ENCODE data around the gene DOCK3.
A peak's percentile ranks its signal among the peaks of the same experiment; 100 is the strongest.
"Not testable (repeated sequence)": the region's sequence is repeated elsewhere in the genome, so short reads cannot be mapped to it uniquely, and the experiment has no call there.

DOCK3 gene

DNA sequence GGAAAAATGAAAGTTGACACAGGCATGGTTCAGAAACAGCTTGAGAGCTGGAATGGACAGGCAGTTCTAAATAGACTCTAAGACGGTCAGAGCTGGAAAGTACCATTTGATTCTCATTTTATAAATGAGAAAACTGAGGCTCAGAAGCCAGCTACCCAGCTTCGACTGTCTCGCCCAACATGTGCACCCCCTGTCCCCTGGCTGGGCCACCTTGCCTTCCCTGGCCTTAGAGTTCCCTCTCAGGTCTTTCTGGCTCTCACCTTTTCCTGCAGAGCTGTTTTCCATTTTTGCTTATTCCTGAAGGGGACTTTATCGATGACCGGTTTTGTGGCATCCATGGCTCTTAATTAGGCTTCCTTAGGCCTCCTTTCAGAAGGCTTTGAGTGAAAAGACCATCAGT lies 17.3 kb upstream of the DOCK3 start:
- H3K27ac Mint-ChIP-seq: no peak overlapping the region
- ATAC-seq: no peak
- no peaks in the 10 kb centered on the region for H3K36me3 Mint-ChIP-seq (ENCODE audit: low read depth)
- H3K4me1 Mint-ChIP-seq: peaks cover 27% of the 10 kb centered on the region
- no peak overlapping the region for H3K4me3 Mint-ChIP-seq
- DNase-seq: no peak
- H3K27me3 Mint-ChIP-seq: peaks cover 2% of the 10 kb centered on the region
- no peaks in the 10 kb centered on the region for H3K9me3 Mint-ChIP-seq

DNA sequence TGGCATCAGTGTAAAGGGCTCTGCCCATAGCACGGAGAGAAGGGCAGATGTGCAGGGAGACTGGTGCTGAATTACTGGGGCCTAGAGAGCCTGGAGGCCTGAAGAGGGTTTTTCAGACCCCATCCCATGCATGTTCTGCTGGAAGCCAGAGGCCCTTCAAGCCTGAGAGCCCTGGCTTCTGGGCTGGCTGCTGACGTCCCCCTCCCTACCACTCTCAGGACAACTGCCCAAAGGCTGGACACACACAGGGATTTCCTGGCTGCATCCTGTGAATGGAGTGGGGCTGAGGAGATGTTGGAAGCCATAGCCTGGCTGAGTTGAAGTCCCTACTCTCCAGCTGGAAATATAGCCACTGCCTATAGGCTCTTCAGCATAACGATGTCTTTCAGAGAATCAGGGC lies 16.9 kb upstream of the DOCK3 start:
- Mint-ChIP-seq H3K4me3 (no peak overlapping the region), H3K27me3 (peaks cover 2% of the 10 kb centered on the region), H3K4me1 (peaks cover 26% of the 10 kb centered on the region), H3K27ac (no peak overlapping the region), H3K36me3 (ENCODE audit: low read depth) (no peaks in the 10 kb centered on the region), H3K9me3 (no peaks in the 10 kb centered on the region)
- DNase-seq: no peak
- no peak for ATAC-seq

DNA sequence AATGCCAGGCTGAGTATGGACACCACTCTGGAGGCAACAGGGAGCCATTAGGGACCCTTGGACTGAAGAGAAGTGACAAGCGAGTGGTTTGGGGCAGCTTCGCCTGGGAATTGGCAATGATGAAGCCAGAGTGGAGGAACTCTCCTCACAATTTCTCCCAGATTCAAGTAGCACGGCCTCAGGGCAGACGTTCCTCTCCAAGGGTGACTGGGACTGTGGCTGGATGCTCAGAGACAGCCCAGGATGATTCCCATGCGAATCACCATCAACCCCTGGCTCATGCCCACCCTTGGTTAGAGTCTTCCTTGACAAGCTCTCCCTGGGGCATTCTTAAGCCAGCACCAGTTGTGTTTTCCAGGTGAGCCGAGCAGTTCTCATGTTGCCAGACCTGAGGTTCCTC lies 16.3 kb upstream of the DOCK3 start:
- Mint-ChIP-seq H3K9me3 (no peaks in the 10 kb centered on the region), H3K27me3 (peaks cover 2% of the 10 kb centered on the region), H3K4me1 (peaks cover 23% of the 10 kb centered on the region), H3K27ac (no peak overlapping the region), H3K4me3 (no peak overlapping the region), H3K36me3 (ENCODE audit: low read depth) (no peaks in the 10 kb centered on the region)
- DNase-seq: no peak
- ATAC-seq: no peak

DNA sequence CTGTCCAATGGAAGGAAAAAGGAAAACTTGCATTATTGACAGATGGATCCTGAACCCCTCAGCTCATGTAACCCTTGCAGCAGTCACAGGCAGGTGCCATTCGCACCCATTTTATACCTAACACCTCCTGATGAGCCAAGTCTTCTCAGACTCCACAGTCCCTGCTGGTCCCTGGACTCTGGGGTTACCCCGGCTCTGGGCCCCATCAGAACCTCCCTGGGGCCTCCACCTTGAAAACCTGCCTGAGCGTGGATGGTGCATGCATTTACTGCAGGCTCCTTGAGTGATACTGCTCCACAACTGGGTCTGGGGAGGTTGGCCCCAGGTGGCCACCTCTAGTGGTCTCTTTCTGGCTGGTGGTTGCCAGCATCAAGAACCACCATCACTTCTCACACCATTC lies 15.9 kb upstream of the DOCK3 start:
- Mint-ChIP-seq H3K4me3 (no peak overlapping the region), H3K27ac (no peak overlapping the region), H3K4me1 (peaks cover 19% of the 10 kb centered on the region), H3K9me3 (no peaks in the 10 kb centered on the region), H3K27me3 (peaks cover 2% of the 10 kb centered on the region), H3K36me3 (ENCODE audit: low read depth) (no peaks in the 10 kb centered on the region)
- no peak for ATAC-seq
- DNase-seq: no peak

DNA sequence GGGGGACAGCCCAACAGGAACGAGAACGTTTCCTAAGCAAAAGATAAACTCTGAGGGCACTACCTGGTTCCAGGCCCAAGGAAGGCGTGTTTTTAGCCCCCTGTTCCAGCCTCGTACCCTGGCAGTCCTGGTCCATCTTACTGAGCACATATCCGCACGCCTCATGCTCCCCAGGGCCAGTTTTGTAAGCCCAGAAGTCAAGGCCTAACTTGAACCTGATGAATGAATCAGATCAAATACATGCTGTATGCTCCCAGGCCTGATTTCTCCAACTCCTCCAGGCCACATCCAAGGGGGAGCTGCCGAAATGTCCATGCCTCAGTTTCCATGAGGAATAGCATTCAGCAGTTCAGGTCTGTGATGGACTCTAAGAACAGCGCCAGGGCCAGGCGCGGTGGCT lies 14.3 kb upstream of the DOCK3 start:
- H3K4me1 Mint-ChIP-seq: peaks cover 10% of the 10 kb centered on the region
- ATAC-seq: no peak
- H3K27me3 Mint-ChIP-seq: peaks cover 2% of the 10 kb centered on the region
- H3K4me3 Mint-ChIP-seq: no peak overlapping the region
- DNase-seq: no peak
- H3K27ac Mint-ChIP-seq: no peak overlapping the region
- H3K36me3 Mint-ChIP-seq (ENCODE audit: low read depth): no peaks in the 10 kb centered on the region
- no peaks in the 10 kb centered on the region for H3K9me3 Mint-ChIP-seq

DNA sequence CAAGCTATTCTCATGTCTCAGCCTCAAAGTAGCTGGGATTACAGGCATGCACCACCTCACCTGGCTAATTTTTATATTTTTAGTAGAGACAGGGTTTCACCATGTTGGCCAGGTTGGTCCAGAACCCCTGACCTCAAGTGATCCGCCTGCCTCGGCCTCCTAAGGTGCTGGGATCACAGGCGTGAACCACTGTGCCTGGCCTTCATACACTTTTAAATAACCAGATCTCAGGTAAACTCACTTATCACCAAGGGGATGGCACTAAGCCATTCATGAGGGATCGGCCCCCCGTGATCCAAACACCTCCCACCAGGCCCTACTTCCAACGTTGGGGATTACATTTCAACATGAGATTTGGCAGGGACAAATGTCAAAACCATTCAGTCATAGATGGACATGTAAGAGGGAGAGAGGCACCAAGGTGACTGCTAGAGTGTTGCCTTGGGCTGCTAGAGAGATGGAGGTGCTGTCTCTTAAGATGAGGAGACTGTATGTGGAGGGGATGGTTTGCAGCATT lies 13.3 kb upstream of the DOCK3 start:
- ATAC-seq (no peak), DNase-seq (no peak)
- Mint-ChIP-seq H3K27me3 (peaks cover 2% of the 10 kb centered on the region), H3K4me1 (peaks cover 13% of the 10 kb centered on the region), H3K4me3 (no peak overlapping the region), H3K36me3 (ENCODE audit: low read depth) (no peaks in the 10 kb centered on the region), H3K9me3 (no peaks in the 10 kb centered on the region), H3K27ac (no peak overlapping the region)

DNA sequence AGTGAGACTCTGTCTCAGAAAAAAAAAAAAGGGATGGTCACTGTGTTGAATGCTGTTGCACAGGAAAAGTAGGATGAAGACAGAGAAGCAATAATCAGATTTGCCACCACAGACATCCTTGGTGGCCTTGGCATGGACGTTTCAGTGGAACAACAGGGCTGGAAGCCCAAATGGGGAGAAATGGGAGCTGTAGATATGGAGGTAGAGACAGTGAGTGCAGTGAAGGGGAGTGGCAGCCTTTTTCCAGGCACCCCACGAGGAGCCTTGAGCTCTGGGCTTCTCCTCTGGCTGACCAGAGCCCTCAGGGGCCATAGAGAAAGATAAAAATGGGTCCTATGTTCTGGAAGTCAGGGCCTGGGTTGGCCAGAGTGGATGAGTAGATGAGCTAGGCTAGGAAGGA lies 12.3 kb upstream of the DOCK3 start:
- Mint-ChIP-seq H3K4me1 (peaks cover 24% of the 10 kb centered on the region), H3K27ac (no peak overlapping the region), H3K36me3 (ENCODE audit: low read depth) (no peaks in the 10 kb centered on the region), H3K9me3 (no peaks in the 10 kb centered on the region), H3K4me3 (no peak overlapping the region), H3K27me3 (peaks cover 2% of the 10 kb centered on the region)
- ATAC-seq: no peak
- no peak for DNase-seq

DNA sequence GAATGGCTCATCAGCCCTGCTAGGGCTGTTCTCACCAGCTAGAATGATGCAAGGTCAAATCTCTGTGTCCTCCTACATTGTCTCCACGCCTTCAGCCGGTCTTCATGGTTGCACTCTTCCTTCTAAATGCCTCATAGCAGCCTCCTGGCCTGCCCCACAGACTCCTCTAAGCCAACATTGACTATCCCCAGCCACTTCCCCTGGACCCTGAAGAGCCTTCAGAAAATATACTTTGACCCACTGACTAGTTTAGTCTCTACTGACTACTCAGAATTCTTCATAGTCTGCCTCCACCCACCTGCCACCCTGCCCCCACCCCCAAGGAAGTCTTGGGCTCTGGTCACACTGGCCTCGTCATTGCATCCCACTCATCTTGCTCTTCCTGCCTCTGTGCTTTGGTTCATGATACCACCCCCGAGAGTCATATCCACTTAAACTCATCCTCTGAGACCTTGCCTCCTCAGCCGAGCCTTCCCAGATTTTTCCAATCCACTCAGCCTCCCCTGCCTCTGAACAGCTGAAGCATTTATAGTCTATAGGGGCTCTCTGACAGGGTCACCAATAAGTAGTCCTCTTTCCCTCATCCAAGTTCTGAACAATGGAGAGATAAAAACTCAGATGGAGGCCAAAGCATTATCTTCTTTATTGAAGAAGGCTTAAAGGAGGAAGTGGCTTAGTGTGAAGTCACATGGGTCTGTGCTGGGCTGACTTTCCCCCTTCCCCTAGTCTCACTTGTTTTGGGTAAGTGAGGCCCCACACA lies 9.5 kb upstream of the DOCK3 start:
- H3K36me3 Mint-ChIP-seq (ENCODE audit: low read depth): no peaks in the 10 kb centered on the region
- ATAC-seq (peak; percentile 55), DNase-seq (peak; percentile 36)
- no peak overlapping the region for H3K4me3 Mint-ChIP-seq
- peaks cover 2% of the 10 kb centered on the region for H3K27me3 Mint-ChIP-seq
- peaks cover 26% of the 10 kb centered on the region for H3K4me1 Mint-ChIP-seq
- H3K27ac Mint-ChIP-seq: peak overlapping the region; percentile 53
- H3K9me3 Mint-ChIP-seq: no peaks in the 10 kb centered on the region

DNA sequence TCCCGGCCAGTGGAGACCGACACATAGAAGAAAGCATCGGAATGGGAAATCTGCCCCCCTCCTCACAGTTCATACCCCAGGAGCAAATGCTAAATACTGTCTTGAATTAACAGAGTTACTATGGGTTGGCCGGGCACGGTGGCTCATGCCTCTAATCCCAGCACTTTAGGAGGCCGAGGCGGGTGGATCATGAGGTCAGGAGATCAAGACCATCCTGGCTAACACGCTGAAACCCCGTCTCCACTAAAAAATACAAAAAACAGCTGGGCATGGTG lies 8.9 kb upstream of the DOCK3 start:
- not testable (repeated sequence) for H3K27me3 Mint-ChIP-seq; DNase-seq; H3K4me3 Mint-ChIP-seq; H3K9me3 Mint-ChIP-seq; H3K36me3 Mint-ChIP-seq (ENCODE audit: low read depth); ATAC-seq
- Mint-ChIP-seq H3K4me1 (peaks cover 26% of the 10 kb centered on the region), H3K27ac (peak overlapping the region; percentile 53)

DNA sequence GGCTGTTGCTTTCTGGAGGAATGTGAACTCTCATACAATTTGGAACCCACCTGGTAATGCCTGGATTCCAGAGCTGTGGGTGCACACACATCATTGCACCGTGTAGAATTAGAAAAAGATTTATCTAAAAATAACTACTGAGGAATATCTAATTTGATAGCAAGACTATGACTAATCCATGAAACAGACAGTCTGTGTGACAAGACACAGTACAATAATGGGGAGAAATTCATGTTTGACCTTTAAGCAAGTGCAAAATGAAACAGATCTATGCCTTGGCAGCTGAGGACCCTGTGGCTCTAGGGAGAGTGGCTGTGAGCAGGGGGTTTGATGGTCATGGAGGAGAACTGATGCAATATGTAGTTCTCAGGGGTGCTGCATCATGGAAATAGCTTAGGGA lies 7.9 kb upstream of the DOCK3 start:
- Mint-ChIP-seq H3K4me3 (no peak overlapping the region), H3K27ac (peak overlapping the region; percentile 8)

DNA sequence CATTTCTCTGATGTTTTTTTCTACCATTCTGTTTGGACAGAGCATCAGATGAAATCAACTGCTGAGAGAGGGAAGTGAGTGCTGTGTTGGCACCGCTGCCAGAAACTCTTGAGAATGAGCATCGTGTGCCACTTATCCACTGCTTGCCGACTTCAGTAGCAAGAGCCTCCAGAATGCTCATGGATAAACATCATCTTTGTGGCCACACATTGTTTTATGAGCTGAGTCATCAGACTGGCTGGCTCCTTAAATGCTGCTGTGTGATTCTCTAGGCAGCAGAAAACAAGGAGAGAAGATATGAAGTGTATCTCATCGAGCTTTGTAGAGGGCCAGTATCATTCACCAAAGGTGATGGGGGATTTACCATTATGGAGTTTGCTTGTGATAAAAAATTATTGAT lies 3.4 kb upstream of the DOCK3 start:
- peaks cover 28% of the 10 kb centered on the region for H3K27me3 Mint-ChIP-seq
- DNase-seq: no peak

More for the DNA sequence above, 7.9 kb upstream of the DOCK3 start:
- DNase-seq: no peak
- ATAC-seq: peak; percentile 87
- no peaks in the 10 kb centered on the region for H3K36me3 Mint-ChIP-seq (ENCODE audit: low read depth)
- peaks cover 26% of the 10 kb centered on the region for H3K4me1 Mint-ChIP-seq
- H3K9me3 Mint-ChIP-seq: no peaks in the 10 kb centered on the region
- peaks cover 3% of the 10 kb centered on the region for H3K27me3 Mint-ChIP-seq

DNA sequence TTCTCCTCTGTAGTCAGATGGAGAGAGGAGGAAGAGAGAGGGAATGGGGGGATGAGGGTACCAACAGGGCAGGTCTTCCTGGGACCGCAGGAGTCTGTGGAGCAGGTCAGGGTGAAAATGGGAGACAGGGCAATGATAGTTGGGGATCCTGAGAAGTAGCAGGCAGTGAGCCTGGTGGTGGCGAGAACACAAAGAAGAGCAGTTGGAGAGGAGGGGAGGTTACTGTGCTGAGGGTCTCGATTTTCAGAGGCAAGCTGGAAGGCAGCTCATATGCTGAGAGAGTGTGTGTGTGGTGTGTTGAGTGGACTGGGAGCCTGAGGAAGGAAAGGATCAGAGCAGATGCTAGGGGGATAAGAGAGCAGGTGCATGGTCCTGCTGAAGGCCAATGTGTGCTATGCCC lies 2.1 kb upstream of the DOCK3 start:
- no peak for ATAC-seq
- H3K36me3 Mint-ChIP-seq (ENCODE audit: low read depth): no peaks in the 10 kb centered on the region
- peaks cover 15% of the 10 kb centered on the region for H3K4me1 Mint-ChIP-seq
- no peaks in the 10 kb centered on the region for H3K9me3 Mint-ChIP-seq
- DNase-seq: no peak
- H3K27ac Mint-ChIP-seq: no peak overlapping the region
- peaks cover 33% of the 10 kb centered on the region for H3K27me3 Mint-ChIP-seq
- no peak overlapping the region for H3K4me3 Mint-ChIP-seq

More for the DNA sequence above, 3.4 kb upstream of the DOCK3 start:
- Mint-ChIP-seq H3K9me3 (no peaks in the 10 kb centered on the region), H3K4me3 (no peak overlapping the region), H3K4me1 (peaks cover 24% of the 10 kb centered on the region), H3K36me3 (ENCODE audit: low read depth) (no peaks in the 10 kb centered on the region), H3K27ac (no peak overlapping the region)
- no peak for ATAC-seq

DNA sequence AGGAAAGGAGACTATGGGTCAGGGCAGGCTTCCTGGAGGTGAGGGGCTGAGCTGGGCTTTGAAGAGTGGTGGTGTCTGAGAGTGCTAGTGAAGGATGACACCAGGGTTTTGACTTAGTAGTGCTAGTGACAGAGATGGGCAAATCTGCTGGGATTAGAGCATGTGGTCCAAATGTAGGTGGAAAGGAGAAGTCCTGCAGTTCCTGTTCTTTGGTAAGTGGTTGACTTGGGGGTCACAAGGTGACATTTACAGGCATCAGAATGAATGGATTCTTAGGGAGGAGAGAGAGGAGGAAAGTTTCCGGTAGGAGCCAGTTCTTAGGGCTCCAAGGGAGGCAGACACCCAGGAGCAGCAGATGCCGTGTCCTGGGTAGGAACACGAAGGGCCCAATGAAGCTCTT lies 796 bp upstream of the DOCK3 start:
- Mint-ChIP-seq H3K9me3 (no peaks in the 10 kb centered on the region), H3K27ac (peak overlapping the region; percentile 18)
- ATAC-seq: no peak

DNA sequence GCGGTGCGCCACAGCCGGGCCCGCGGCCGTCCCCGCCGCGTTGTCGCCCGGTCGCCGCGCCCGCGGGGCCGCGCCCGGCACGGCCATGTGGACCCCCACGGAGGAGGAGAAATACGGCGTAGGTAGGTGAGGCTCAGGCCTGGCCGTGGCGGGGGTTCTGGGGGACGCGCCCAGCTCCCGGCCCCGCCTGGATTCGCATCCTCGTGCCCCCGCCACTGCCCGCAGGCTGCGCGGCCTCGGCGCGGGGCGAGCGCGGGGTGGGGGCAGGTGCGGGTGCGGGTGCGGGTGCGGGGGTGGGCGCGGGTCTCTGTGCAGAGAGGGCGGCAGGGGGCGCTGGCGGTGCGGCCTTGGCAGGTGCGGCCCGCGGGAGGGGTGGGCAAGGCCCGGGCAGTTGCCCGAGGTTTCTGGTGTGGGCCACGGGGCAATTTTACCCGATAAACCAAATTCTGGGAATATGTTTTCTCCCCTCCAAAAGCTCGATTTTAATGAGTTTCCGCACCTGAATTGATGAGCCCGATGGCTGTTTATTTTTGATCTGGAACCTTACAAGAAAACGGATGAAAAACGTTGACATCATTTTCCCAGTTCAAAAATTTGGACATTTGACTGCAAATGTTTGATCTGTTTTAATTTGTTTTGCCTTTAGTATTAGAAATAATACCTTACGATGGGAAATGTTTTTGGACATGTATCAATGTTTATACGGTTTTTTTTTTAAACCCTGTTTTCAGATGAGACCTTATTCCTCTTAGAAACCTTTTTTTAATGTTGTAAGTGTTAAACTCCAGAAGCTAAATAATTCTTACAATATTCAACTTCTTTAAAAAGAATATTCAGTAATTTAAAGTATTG lies 678 bp downstream of the DOCK3 start:
- H3K27me3 Mint-ChIP-seq: peaks cover 43% of the 10 kb centered on the region
- peaks cover 15% of the 10 kb centered on the region for H3K4me1 Mint-ChIP-seq
- peak overlapping the region; percentile 77 for H3K4me3 Mint-ChIP-seq
- DNase-seq: peak; percentile 84
- peak overlapping the region; percentile 36 for H3K27ac Mint-ChIP-seq
- no peaks in the 10 kb centered on the region for H3K36me3 Mint-ChIP-seq (ENCODE audit: low read depth)
- peak; percentile 44 for ATAC-seq
- no peaks in the 10 kb centered on the region for H3K9me3 Mint-ChIP-seq

More for the DNA sequence above, 796 bp upstream of the DOCK3 start:
- H3K4me3 Mint-ChIP-seq: peak overlapping the region; percentile 67
- no peak for DNase-seq
- no peaks in the 10 kb centered on the region for H3K36me3 Mint-ChIP-seq (ENCODE audit: low read depth)
- H3K4me1 Mint-ChIP-seq: peaks cover 15% of the 10 kb centered on the region
- H3K27me3 Mint-ChIP-seq: peaks cover 40% of the 10 kb centered on the region

DNA sequence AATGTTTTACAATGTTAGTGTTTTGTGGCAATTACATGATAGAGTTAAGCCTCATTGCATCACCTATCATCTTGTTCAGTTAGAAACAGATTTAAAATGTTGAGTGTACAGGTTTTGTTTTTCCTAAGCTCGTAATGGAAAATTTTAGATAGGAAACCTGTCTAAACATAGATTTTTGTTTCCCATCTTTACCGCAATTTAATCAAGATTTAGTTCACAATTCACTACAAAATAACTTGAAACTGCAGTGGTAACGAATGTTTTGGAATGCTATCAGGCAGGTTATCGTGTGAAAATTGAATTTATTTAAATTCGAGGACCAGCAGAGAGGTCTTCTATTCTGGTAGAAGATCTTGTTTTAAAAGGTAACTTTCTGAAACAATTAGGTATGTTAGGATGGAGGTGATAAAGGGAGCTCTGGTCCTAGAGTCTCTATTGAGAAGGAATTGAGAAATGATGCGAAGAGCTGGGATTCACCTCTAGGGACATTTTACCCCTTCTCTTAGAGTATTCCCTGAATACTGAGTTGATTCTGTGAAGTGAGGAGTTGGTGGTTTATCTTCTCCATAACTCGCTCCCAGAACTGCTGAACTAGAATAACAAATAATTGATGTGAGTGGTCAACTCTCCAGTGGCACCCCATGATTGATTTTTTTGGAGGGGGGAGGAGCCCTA lies 1.4 kb downstream of the DOCK3 start:
- no peaks in the 10 kb centered on the region for H3K36me3 Mint-ChIP-seq (ENCODE audit: low read depth)
- H3K27me3 Mint-ChIP-seq: peaks cover 41% of the 10 kb centered on the region
- ATAC-seq (no peak), DNase-seq (no peak)
- no peak overlapping the region for H3K27ac Mint-ChIP-seq
- peak overlapping the region; percentile 77 for H3K4me3 Mint-ChIP-seq
- H3K9me3 Mint-ChIP-seq: no peaks in the 10 kb centered on the region
- peaks cover 15% of the 10 kb centered on the region for H3K4me1 Mint-ChIP-seq

All from activated naive CD8-positive, alpha-beta T cell treated with anti-CD3 and anti-CD28 coated beads, Interleukin-2, amount 50 U/mL, for 24 hours (primary cell).